GM12878 (cell line): Measurements from ENCODE around the gene TRANK1. TPM values are rescaled to one million over a fixed set of nuclear protein-coding genes. Genes with fewer than 3 reads are reported as not detected.

Experiments used
- MEF2A ChIP-seq: IDR thresholded peaks from 2 replicates; pipeline ENCODE4 v1.6.1; 2011; ENCODE audit warnings: low read depth, mild to moderate bottlenecking, low read length, moderate library complexity; ENCODE audit not compliant: insufficient read depth
- MYC ChIP-seq: IDR thresholded peaks from 2 replicates; pipeline ENCODE4 v1.6.1; 2011; ENCODE audit warnings: mild to moderate bottlenecking, low read length, moderate library complexity, inconsistent platforms; ENCODE audit not compliant: insufficient read depth, insufficient replicate concordance, insufficient read length, severe bottlenecking
- PAX8 ChIP-seq: fragments of 450-650 bp; IDR thresholded peaks from 2 replicates; pipeline ENCODE4 v1.6.1; 2017; ENCODE audit warnings: mild to moderate bottlenecking, moderate library complexity
- SREBF1 ChIP-seq: IDR thresholded peaks from 2 replicates; pipeline ENCODE4 v1.6.1; 2012; ENCODE audit warnings: mild to moderate bottlenecking, low read length
- SUPT20H ChIP-seq: IDR thresholded peaks from 2 replicates; pipeline ENCODE4 v1.6.1; 2011; ENCODE audit warnings: low read depth, mild to moderate bottlenecking, low read length, moderate library complexity, borderline replicate concordance; ENCODE audit not compliant: control insufficient read depth
- YBX1 ChIP-seq: fragments of 450-650 bp; IDR thresholded peaks from 2 replicates; pipeline ENCODE4 v1.6.1; 2016; ENCODE audit warnings: antibody characterized with exemption
- ZNF207 ChIP-seq: fragments of 450-650 bp; IDR thresholded peaks from 2 replicates; pipeline ENCODE4 v1.6.1; 2014; ENCODE audit warnings: antibody characterized with exemption, mild to moderate bottlenecking, borderline replicate concordance
- polyA plus RNA-seq, 11 experiments: library from polyadenylated mRNA; depleted of rRNA in 4 of 11; unstranded in 6 of 11; stranded (reverse) in 5 of 11; fragments of >200 nt; fragmentation: Nextera tagmentation in 4 of 11; fragmentation: Illumina TruSeq in 1 of 11; extraction: Ambion mirVana in 4 of 11; extraction: Trizol in 1 of 11; gene quantifications; 1 replicate in 1 of 11; 2 replicates in 10 of 11; pipeline versions ENCODE4 v1.2.1 to v1.2.3, GENCODE V29; 2011 to 2016; ENCODE audit warnings: inconsistent platforms in 2 of 11, missing spikeins in 2 of 11, low read depth in 1 of 11
- total RNA-seq, 4 experiments: library from RNA; depleted of rRNA in 3 of 4; stranded (reverse); fragments of >200 nt in 3 of 4; fragmentation: Illumina TruSeq in 1 of 4; extraction: Trizol in 1 of 4; gene quantifications; 2 replicates each; pipeline versions ENCODE4 v1.2.1 to v1.2.3, GENCODE V29; 2013 to 2021
- TF ChIP-seq, protein P1 (sequence below): IDR thresholded peaks from 2 replicates; pipeline ENCODE4 v1.6.1; 2012; ENCODE audit warnings: low read depth, low read length, improper control_type of control experiment
- TF ChIP-seq, protein P2 (sequence below): fragments of 450-650 bp; IDR thresholded peaks from 2 replicates; pipeline ENCODE4 v1.6.1; 2017; ENCODE audit warnings: mild to moderate bottlenecking, low read depth, inconsistent platforms; ENCODE audit not compliant: poor library complexity, severe bottlenecking

TRANK1 gene
- total and polyA plus RNA-seq, 10 of the 15 experiments (the other 5 are each of a cell fraction or from before 2014, with no cell fraction given) = 0.46 to 8.8 (median 1.1) TPM

DNA sequence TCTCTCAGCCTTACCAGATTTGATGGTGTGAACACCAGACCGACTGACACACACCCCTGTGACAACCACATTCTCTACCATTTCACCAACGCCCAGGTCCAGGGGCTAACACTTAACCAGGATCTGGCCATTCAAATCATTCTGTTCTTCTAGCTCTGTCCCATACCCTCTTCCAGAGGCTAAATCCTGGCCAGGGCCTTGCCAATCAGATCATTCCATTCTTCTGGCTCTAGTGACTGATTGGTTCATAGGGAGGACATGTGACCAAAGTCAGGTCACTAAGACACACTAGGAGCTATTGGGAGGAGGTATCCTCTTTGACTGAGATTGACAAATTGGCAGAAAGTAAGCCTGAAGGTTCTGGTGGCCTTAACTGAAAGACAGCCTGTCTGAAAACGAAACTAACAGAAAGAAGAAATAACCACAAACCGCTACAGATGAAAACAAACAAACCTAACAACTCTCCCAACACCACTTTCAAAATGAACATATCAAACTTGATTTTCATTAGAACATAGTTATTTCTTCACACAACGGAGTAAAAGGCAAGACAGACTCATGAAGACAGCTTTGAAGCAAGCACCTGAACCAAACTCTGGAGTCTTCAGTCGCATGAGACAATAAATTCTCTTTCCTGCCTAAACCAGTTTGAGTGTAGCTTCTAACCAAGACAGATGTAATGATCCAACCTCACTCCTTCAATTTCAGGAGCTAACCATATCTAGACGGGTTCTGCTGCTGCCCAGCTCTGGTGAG is 68.5 kb downstream of the TRANK1 start (continued):
- TF ChIP-seq, protein P1, sequence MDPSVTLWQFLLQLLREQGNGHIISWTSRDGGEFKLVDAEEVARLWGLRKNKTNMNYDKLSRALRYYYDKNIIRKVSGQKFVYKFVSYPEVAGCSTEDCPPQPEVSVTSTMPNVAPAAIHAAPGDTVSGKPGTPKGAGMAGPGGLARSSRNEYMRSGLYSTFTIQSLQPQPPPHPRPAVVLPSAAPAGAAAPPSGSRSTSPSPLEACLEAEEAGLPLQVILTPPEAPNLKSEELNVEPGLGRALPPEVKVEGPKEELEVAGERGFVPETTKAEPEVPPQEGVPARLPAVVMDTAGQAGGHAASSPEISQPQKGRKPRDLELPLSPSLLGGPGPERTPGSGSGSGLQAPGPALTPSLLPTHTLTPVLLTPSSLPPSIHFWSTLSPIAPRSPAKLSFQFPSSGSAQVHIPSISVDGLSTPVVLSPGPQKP = no peak
- no peak for TF ChIP-seq SUPT20H
- TF ChIP-seq ZNF207 = no peak
- TF ChIP-seq MYC = no peak
- no peak for TF ChIP-seq SREBF1
- peak; percentile 65; the same call in 1 of the 2 replicates for TF ChIP-seq MEF2A
- TF ChIP-seq PAX8 = no peak
- TF ChIP-seq, protein P2, sequence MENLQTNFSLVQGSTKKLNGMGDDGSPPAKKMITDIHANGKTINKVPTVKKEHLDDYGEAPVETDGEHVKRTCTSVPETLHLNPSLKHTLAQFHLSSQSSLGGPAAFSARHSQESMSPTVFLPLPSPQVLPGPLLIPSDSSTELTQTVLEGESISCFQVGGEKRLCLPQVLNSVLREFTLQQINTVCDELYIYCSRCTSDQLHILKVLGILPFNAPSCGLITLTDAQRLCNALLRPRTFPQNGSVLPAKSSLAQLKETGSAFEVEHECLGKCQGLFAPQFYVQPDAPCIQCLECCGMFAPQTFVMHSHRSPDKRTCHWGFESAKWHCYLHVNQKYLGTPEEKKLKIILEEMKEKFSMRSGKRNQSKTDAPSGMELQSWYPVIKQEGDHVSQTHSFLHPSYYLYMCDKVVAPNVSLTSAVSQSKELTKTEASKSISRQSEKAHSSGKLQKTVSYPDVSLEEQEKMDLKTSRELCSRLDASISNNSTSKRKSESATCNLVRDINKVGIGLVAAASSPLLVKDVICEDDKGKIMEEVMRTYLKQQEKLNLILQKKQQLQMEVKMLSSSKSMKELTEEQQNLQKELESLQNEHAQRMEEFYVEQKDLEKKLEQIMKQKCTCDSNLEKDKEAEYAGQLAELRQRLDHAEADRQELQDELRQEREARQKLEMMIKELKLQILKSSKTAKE = peak; percentile 83
- no peak for TF ChIP-seq YBX1
